ENCODE data around the gene ZNF18.
A peak's percentile ranks its signal among the peaks of the same experiment; 100 is the strongest.

ZNF18 gene

GRCh38 chr17:11935734-11936406, 61.4 kb downstream of the ZNF18 start:
- TF ChIP-seq, protein P1, sequence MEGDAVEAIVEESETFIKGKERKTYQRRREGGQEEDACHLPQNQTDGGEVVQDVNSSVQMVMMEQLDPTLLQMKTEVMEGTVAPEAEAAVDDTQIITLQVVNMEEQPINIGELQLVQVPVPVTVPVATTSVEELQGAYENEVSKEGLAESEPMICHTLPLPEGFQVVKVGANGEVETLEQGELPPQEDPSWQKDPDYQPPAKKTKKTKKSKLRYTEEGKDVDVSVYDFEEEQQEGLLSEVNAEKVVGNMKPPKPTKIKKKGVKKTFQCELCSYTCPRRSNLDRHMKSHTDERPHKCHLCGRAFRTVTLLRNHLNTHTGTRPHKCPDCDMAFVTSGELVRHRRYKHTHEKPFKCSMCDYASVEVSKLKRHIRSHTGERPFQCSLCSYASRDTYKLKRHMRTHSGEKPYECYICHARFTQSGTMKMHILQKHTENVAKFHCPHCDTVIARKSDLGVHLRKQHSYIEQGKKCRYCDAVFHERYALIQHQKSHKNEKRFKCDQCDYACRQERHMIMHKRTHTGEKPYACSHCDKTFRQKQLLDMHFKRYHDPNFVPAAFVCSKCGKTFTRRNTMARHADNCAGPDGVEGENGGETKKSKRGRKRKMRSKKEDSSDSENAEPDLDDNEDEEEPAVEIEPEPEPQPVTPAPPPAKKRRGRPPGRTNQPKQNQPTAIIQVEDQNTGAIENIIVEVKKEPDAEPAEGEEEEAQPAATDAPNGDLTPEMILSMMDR (IDR thresholded peaks at IDR 0.05; ENCODE audit: extremely low read depth, missing control alignments): peak; percentile 39

GRCh38 chr17:11932337-11932898, 64.9 kb downstream of the ZNF18 start:
- DNase-seq (ENCODE audit: low spot score): no peak
- TF ChIP-seq, protein P1 (IDR thresholded peaks at IDR 0.05; ENCODE audit: extremely low read depth, missing control alignments): no peak

More at GRCh38 chr17:11935734-11936406, 61.4 kb downstream of the ZNF18 start:
- no peak for DNase-seq (ENCODE audit: low spot score)

GRCh38 chr17:11928436-11928835, 68.8 kb downstream of the ZNF18 start:
- DNase-seq (ENCODE audit: low spot score): no peak
- TF ChIP-seq, protein P1 (IDR thresholded peaks at IDR 0.05; ENCODE audit: extremely low read depth, missing control alignments): no peak
